BJ (cell line): ENCODE measurements around the gene ZYG11B. TPM values are rescaled to one million over a fixed set of nuclear protein-coding genes. Genes with fewer than 3 reads are reported as not detected.
"Not testable (repeated sequence)": the region's sequence is repeated elsewhere in the genome, so short reads cannot be mapped to it uniquely, and the experiment has no call there.

Experiments used
- CTCF ChIA-PET: fragments of 350-600 bp; formaldehyde crosslinking; extraction: SDS; loops from one replicate; lab custom pipeline; 2021; ENCODE audit warnings: antibody characterized with exemption, inconsistent platforms; lab: Yijun Ruan, JAX
- POLR2A ChIA-PET: fragments of 300-600 bp; sonication (Branson Sonifier 250); formaldehyde crosslinking; extraction: SDS; loops from one replicate; lab custom pipeline; 2021; ENCODE audit warnings: antibody characterized with exemption; lab: Charles Lee
- DNase-seq: peaks from one replicate; pipeline ENCODE4 v3.0.0-alpha.2; 2011; ENCODE audit warnings: low read depth
- H3K27me3 ChIP-seq: 2 replicates; pipeline ENCODE4 v1.6.0; 2011; ENCODE audit warnings: low read length; ENCODE audit not compliant: control insufficient read depth, insufficient read depth
- H3K36me3 ChIP-seq: 2 replicates; pipeline ENCODE4 v1.5.1; 2011; ENCODE audit warnings: low read length; ENCODE audit not compliant: control insufficient read depth, insufficient read depth
- H3K4me3 ChIP-seq: 2 replicates; pipeline ENCODE4 v1.5.1; 2011; ENCODE audit warnings: low read depth, mild to moderate bottlenecking, control low read depth, low read length
- CTCF ChIP-seq: IDR thresholded peaks from 2 replicates; pipeline ENCODE4 v1.5.1; 2011; ENCODE audit warnings: low read depth, mild to moderate bottlenecking, control low read depth, inconsistent platforms, low read length, moderate library complexity; ENCODE audit not compliant: insufficient read depth
- polyA plus RNA-seq: library from polyadenylated mRNA; depleted of rRNA; stranded (reverse); fragments of >200 nt; gene quantifications from 2 replicates; pipeline ENCODE4 v1.2.3, GENCODE V29; 2011

ZYG11B gene
- polyA plus RNA-seq, 1 experiment, result 19.0 TPM

- CTCF ChIA-PET, result no interaction called here
- no peak for TF ChIP-seq CTCF
- Histone ChIP-seq H3K4me3 (no peak overlapping the region), H3K36me3 (no peaks in the 10 kb centered on the region), H3K27me3 (no peaks in the 10 kb centered on the region)
- DNase-seq, result no peak
- POLR2A ChIA-PET, result no interaction called here
Observed at GRCh38 chr1:52834798-52835197, 108.5 kb downstream of the ZYG11B start.

- H3K4me3 ChIP-seq, result no peak overlapping the region
- POLR2A ChIA-PET, result no interaction called here
- no peaks in the 10 kb centered on the region for H3K36me3 ChIP-seq
- DNase-seq, result no peak
- CTCF ChIA-PET, result interaction anchor here (0.6 to 1.3 kb wide), 3 partner anchors 11 to 1010 kb away, joined by 3 to 5 read pairs (median 3); no protein-coding TSS in a partner anchor
- H3K27me3 ChIP-seq, result no peaks in the 10 kb centered on the region
- TF ChIP-seq CTCF, result no peak
Observed at GRCh38 chr1:52836035-52836434, 109.8 kb downstream of the ZYG11B start.

- H3K27me3 ChIP-seq, CTCF ChIA-PET, DNase-seq, H3K36me3 ChIP-seq, POLR2A ChIA-PET, H3K4me3 ChIP-seq: not testable (repeated sequence)
Observed at GRCh38 chr1:52839175-52839574, 112.9 kb downstream of the ZYG11B start.

GRCh38 chr1:52842643-52843310, 116.5 kb downstream of the ZYG11B start, which contains the start of gene ZYG11A:
Gene ZYG11A (plus strand): TSS chr1:52842760. CDS start chr1:52842884, 124 bp downstream.
- ChIA-PET CTCF (interaction anchor here (1.0 to 1.7 kb wide), 4 partner anchors 11 to 21 kb away, joined by 3 to 5 read pairs (median 4); no protein-coding TSS in a partner anchor), POLR2A (interaction anchor here (0.6 kb wide), 1 partner anchor 10 kb away, joined by 4 read pairs; no protein-coding TSS in a partner anchor)
- H3K4me3 ChIP-seq, result peak within 1 kb of the TSS; percentile 57
- H3K27me3 ChIP-seq, result no peaks in the 10 kb centered on the region
- peak; percentile 11 for DNase-seq
- H3K36me3 ChIP-seq, result no peaks in the 10 kb centered on the region
- peak; percentile 28; the same call in 1 of the 2 replicates for TF ChIP-seq CTCF

GRCh38 chr1:52845119-52845518, 118.9 kb downstream of the ZYG11B start:
- CTCF ChIA-PET, POLR2A ChIA-PET, H3K36me3 ChIP-seq, H3K27me3 ChIP-seq, H3K4me3 ChIP-seq, DNase-seq: not testable (repeated sequence)

GRCh38 chr1:52848423-52848822, 122.2 kb downstream of the ZYG11B start:
- no peak overlapping the region for H3K4me3 ChIP-seq
- no peaks in the 10 kb centered on the region for H3K36me3 ChIP-seq
- H3K27me3 ChIP-seq, result no peaks in the 10 kb centered on the region
- CTCF ChIA-PET, result no interaction called here
- no peak for TF ChIP-seq CTCF
- POLR2A ChIA-PET, result no interaction called here
- no peak for DNase-seq
